ENCODE results near the gene ARID4B. TPM values are rescaled to one million over a fixed set of nuclear protein-coding genes. Genes with fewer than 3 reads are reported as not detected.

ARID4B gene
- total and polyA plus RNA-seq, 2 donors (not counting 3 experiments of a cell fraction or from before 2014, with no cell fraction given), result 6.7 to 40.7 TPM

- POLR2A ChIA-PET, result interaction anchor here (0.5 kb wide), 1 partner anchor 90 kb away, joined by 3 read pairs; no protein-coding TSS in a partner anchor
- DNase-seq (ENCODE audit: low read depth, low spot score) (no peak), FAIRE-seq (no peak)
- CTCF ChIA-PET, result no interaction called here
- BruUV-seq (replicated peaks), result no TSS peak
- H3K4me3 ChIP-seq (replicated peaks in 1 of 3; ENCODE audit: insufficient read depth in 1 of 3, low read depth in 1 of 3, low read length in 3 of 3), result no peak overlapping the region
- no peaks in the 10 kb centered on the region for H3K36me3 ChIP-seq (ENCODE audit: control insufficient read depth in 2 of 2, extremely low read depth in 1 of 2, insufficient read depth in 2 of 2, low read length in 2 of 2)
- H4K20me1 ChIP-seq (replicated peaks; ENCODE audit: control insufficient read depth, extremely low read depth, insufficient read depth, low read length), result peaks cover 24% of the 10 kb centered on the region
- no peaks in the 10 kb centered on the region for H3K4me1 ChIP-seq (ENCODE audit: control insufficient read depth, extremely low read depth, insufficient read depth, low read length)
- no peaks in the 10 kb centered on the region for H3K27me3 ChIP-seq (ENCODE audit: control insufficient read depth in 2 of 2, insufficient read depth in 2 of 2, low read length in 2 of 2)
- intact Hi-C loops (cut with micrococcal nuclease) (no loop called here), dilution Hi-C loops (cut with MboI; ENCODE audit: extremely low pct_ligation_motif_present, low sequenced_read_pairs) (no loop called here)
- no peaks in the 10 kb centered on the region for H3K9me3 ChIP-seq (replicated peaks; ENCODE audit: control insufficient read depth, insufficient read depth, low read length)
- TF ChIP-seq MYC (IDR thresholded peaks at IDR 0.05; ENCODE audit: low read depth, low read length) (no peak), EZH2 (IDR thresholded peaks at IDR 0.05; ENCODE audit: borderline replicate concordance, low read depth, low read length, severe bottlenecking) (no peak), POLR2AphosphoS5 (IDR thresholded peaks at IDR 0.05; ENCODE audit: insufficient read depth, low read depth, low read length) (no peak), POLR2A (IDR thresholded peaks at IDR 0.05; ENCODE audit: low read depth, low read length) (no peak), GATA2 (IDR thresholded peaks at IDR 0.05; ENCODE audit: insufficient read depth, insufficient read length, low read depth, low read length) (no peak), JUN (IDR thresholded peaks at IDR 0.05; ENCODE audit: borderline replicate concordance, insufficient read depth, insufficient read length, low read depth) (no peak), FOS (IDR thresholded peaks at IDR 0.05; ENCODE audit: borderline replicate concordance, insufficient read depth, low read length) (no peak)
- TF ChIP-seq, protein P1, sequence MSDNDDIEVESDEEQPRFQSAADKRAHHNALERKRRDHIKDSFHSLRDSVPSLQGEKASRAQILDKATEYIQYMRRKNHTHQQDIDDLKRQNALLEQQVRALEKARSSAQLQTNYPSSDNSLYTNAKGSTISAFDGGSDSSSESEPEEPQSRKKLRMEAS (IDR thresholded peaks at IDR 0.05; ENCODE audit: insufficient read depth, insufficient read length), result no peak
- TF ChIP-seq, protein P2, sequence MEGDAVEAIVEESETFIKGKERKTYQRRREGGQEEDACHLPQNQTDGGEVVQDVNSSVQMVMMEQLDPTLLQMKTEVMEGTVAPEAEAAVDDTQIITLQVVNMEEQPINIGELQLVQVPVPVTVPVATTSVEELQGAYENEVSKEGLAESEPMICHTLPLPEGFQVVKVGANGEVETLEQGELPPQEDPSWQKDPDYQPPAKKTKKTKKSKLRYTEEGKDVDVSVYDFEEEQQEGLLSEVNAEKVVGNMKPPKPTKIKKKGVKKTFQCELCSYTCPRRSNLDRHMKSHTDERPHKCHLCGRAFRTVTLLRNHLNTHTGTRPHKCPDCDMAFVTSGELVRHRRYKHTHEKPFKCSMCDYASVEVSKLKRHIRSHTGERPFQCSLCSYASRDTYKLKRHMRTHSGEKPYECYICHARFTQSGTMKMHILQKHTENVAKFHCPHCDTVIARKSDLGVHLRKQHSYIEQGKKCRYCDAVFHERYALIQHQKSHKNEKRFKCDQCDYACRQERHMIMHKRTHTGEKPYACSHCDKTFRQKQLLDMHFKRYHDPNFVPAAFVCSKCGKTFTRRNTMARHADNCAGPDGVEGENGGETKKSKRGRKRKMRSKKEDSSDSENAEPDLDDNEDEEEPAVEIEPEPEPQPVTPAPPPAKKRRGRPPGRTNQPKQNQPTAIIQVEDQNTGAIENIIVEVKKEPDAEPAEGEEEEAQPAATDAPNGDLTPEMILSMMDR (IDR thresholded peaks at IDR 0.05; ENCODE audit: extremely low read depth in 1 of 2, insufficient read depth in 1 of 2, low read depth in 1 of 2, low read length in 2 of 2), result no peak
- peaks cover under 1% of the 10 kb centered on the region for H3K9me1 ChIP-seq (replicated peaks; ENCODE audit: control insufficient read depth, extremely low read depth, insufficient read depth, low read length)
- peaks cover 91% of the 10 kb centered on the region for H3K79me2 ChIP-seq (ENCODE audit: control insufficient read depth, insufficient read depth, low read length)
- H3K4me2 ChIP-seq (ENCODE audit: insufficient read depth, low read length), result no peak overlapping the region
- H2AFZ ChIP-seq (ENCODE audit: low read depth, low read length), result no peak overlapping the region
- no peak overlapping the region for H3K9ac ChIP-seq (replicated peaks; ENCODE audit: extremely low read depth, insufficient read depth, low read length)
- no peak overlapping the region for H3K27ac ChIP-seq (ENCODE audit: insufficient read depth, low read depth, low read length)
Measured at GRCh38 chr1:235287208-235287882, 40.6 kb downstream of the ARID4B start.
